Measurements from ENCODE around the gene ZNF879. TPM values are rescaled to one million over a fixed set of nuclear protein-coding genes. Genes with fewer than 3 reads are reported as not detected.

Gene ZNF879
- total and polyA plus RNA-seq, 9 of the 15 experiments (the other 6 are each of a cell fraction or from before 2014, with no cell fraction given) = 0.01 to 0.80 (median 0.33) TPM

- intact Hi-C loops (cut with micrococcal nuclease) = no loop called here
Observed at GRCh38 chr5:178988436-178989220, 35.0 kb upstream of the ZNF879 start.

More at GRCh38 chr5:178988436-178989220, 35.0 kb upstream of the ZNF879 start:
- no TSS peak for BruUV-seq (replicated peaks)
- ATAC-seq (no peak), DNase-seq (ENCODE audit: extremely low read depth in 1 of 4, low spot score in 3 of 4) (no peak), FAIRE-seq (no peak)
- no peaks in the 10 kb centered on the region for H4K20me1 ChIP-seq (replicated peaks; ENCODE audit: control insufficient read depth, insufficient read depth, low read length)
- no peaks in the 10 kb centered on the region for H3K9me1 ChIP-seq (ENCODE audit: control insufficient read depth, insufficient read depth, low read length)
- H3K9ac ChIP-seq (ENCODE audit: insufficient read depth in 1 of 2, low read depth in 2 of 2, low read length in 2 of 2) = no peak overlapping the region
- TF ChIP-seq CBX1 (IDR thresholded peaks at IDR 0.05; ENCODE audit: low read depth) (no peak), TBP (optimal IDR thresholded peaks at IDR 0.05; ENCODE audit: low read depth, low read length) (no peak), KDM4B (IDR thresholded peaks at IDR 0.05; ENCODE audit: borderline replicate concordance in 2 of 2, low read depth in 1 of 2) (no peak), NBN (IDR thresholded peaks at IDR 0.05; ENCODE audit: low read depth) (no peak), SMARCC2 (IDR thresholded peaks at IDR 0.05; ENCODE audit: low read depth) (no peak)
- TF ChIP-seq, protein P1, sequence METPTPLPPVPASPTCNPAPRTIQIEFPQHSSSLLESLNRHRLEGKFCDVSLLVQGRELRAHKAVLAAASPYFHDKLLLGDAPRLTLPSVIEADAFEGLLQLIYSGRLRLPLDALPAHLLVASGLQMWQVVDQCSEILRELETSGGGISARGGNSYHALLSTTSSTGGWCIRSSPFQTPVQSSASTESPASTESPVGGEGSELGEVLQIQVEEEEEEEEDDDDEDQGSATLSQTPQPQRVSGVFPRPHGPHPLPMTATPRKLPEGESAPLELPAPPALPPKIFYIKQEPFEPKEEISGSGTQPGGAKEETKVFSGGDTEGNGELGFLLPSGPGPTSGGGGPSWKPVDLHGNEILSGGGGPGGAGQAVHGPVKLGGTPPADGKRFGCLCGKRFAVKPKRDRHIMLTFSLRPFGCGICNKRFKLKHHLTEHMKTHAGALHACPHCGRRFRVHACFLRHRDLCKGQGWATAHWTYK (CRISPR knock-in tag; IDR thresholded peaks at IDR 0.05) = no peak
- ChIA-PET POLR2A (interaction anchor here (1.6 kb wide), 1 partner anchor 8 kb away, joined by 5 read pairs; no protein-coding TSS in a partner anchor), CTCF (ENCODE audit: low intra/inter-chr PET ratio) (no interaction called here)
- no peaks in the 10 kb centered on the region; a peak in 1 of 5 replicates for H3K4me1 ChIP-seq (replicated peaks in 1 of 2; ENCODE audit: control insufficient read depth in 2 of 2, insufficient read depth in 2 of 2, low read length in 2 of 2)
- in situ Hi-C loops (cut with MboI) = no loop called here
- H3K27ac ChIP-seq (ENCODE audit: extremely low read depth, low read depth, low read length) = no peak overlapping the region
- H3K9me3 ChIP-seq (replicated peaks; ENCODE audit: control insufficient read depth, insufficient read depth, low read depth, low read length) = no peaks in the 10 kb centered on the region
- no peak overlapping the region for H2AFZ ChIP-seq (ENCODE audit: low read depth, low read length)
- H3K4me3 ChIP-seq = no peak overlapping the region
- WGBS (ENCODE audit: insufficient coverage, low coverage, missing lambda C conversion rate) = 3% methylated on average over 23 of the region's 27 CpGs
- no peaks in the 10 kb centered on the region for H3K79me2 ChIP-seq (ENCODE audit: control insufficient read depth, insufficient read depth, low read length)
- no peak overlapping the region for H3K4me2 ChIP-seq (ENCODE audit: insufficient read depth, low read length)
- H3K36me3 ChIP-seq (ENCODE audit: control insufficient read depth, insufficient read depth, low read length) = no peaks in the 10 kb centered on the region
- peaks cover 0 to 42% of the 10 kb centered on the region in 2 experiments; a peak in 2 of 5 replicates for H3K27me3 ChIP-seq (ENCODE audit: control insufficient read depth in 2 of 2, insufficient read depth in 2 of 2, low read length in 2 of 2)

All from K562 (cell line).